Stomach (tissue), 19 donors: ENCODE measurements around the gene ACTL7B. TPM values are rescaled to one million over a fixed set of nuclear protein-coding genes. Genes with fewer than 3 reads are reported as not detected.

Experiments used
- DNase-seq, 2 donors: peaks; one replicate each; pipeline versions ENCODE4 v3.0.0 to v3.0.0-alpha.2; 2013 to 2019
- H3K27ac ChIP-seq, 5 donors: fragments of 200-600 bp in 4 of 5; sonication (generic) in 4 of 5; one replicate each; pipeline ENCODE4 v1.5.1; 2013 to 2019; ENCODE audit warnings: mild to moderate bottlenecking in 1 of 5, moderate library complexity in 1 of 5
- H3K27me3 ChIP-seq, 3 donors: fragments of 200-600 bp; sonication (generic); one replicate each; pipeline ENCODE4 v1.5.1; 2017 to 2019; ENCODE audit warnings: mixed run types in 1 of 3
- H3K36me3 ChIP-seq, 4 donors: fragments of 200-600 bp; sonication (generic); 1 replicate in 3 of 4; 2 replicates in 1 of 4; pipeline ENCODE4 v1.5.1; 2016 to 2019
- H3K4me1 ChIP-seq, 4 donors: fragments of 200-600 bp; sonication (generic); one replicate each; pipeline ENCODE4 v1.5.1; 2016 to 2019
- H3K4me3 ChIP-seq, 4 donors: fragments of 200-600 bp; sonication (generic) in 3 of 4; one replicate each; pipeline ENCODE4 v1.5.1; 2016 to 2019; ENCODE audit warnings: mild to moderate bottlenecking in 1 of 4
- H3K9me3 ChIP-seq, 4 donors: fragments of 200-600 bp; sonication (generic); one replicate each; pipeline ENCODE4 v1.5.1; 2016 to 2019
- EP300 ChIP-seq: sonication (generic); formaldehyde crosslinking; IDR thresholded peaks from one replicate; pipeline ENCODE4 v1.6.1; 2017; ENCODE audit warnings: antibody characterized with exemption
- POLR2A ChIP-seq, 4 donors: fragments of 450-650 bp; IDR thresholded peaks; one replicate each; pipeline ENCODE4 v1.6.1; 2016; ENCODE audit warnings: antibody characterized with exemption in 4 of 4, control low read depth in 2 of 4, mild to moderate bottlenecking in 1 of 4, moderate library complexity in 1 of 4
- POLR2AphosphoS5 ChIP-seq, 3 donors: sonication (generic); formaldehyde crosslinking; IDR thresholded peaks; one replicate each; pipeline ENCODE4 v1.6.1; 2016; ENCODE audit warnings: antibody characterized with exemption in 3 of 3
- WGBS, 5 donors: extraction: QIAGEN DNeasy Blood & Tissue Kit in 3 of 5; methylation state at CpG; one replicate each; pipeline versions ENCODE4 v1.1.5 to v1.1.7; 2013 to 2018; 5-methylcytosine and 5-hydroxymethylcytosine counted together
- intact Hi-C: fragments of 100-400 bp; cut with DNase I; formaldehyde crosslinking; loops from one replicate; pipeline ENCODE4 v1.15.1; 2023; ENCODE audit warnings: low total_unique reads
- long read RNA-seq, 10 donors: transcript quantifications; one replicate each; lab custom pipeline, GENCODE V29; 2026
- polyA plus RNA-seq, 3 donors: library from polyadenylated mRNA; stranded (reverse); fragments of 200-250 nt; gene quantifications; one replicate each; pipeline ENCODE4 v1.2.3, GENCODE V29; 2013
- total RNA-seq, 5 donors: library from RNA; depleted of rRNA; stranded (reverse); fragments of >200 nt; gene quantifications; one replicate each; pipeline versions ENCODE4 v1.1.0 to v1.2.3, GENCODE V29; 2014 to 2016
- TF ChIP-seq, protein P1 (sequence below), 7 experiments: fragments of 450-650 bp in 4 of 7; fragments of 200-600 bp in 3 of 7; sonication (generic) in 3 of 7; IDR thresholded peaks; one replicate each; pipeline ENCODE4 v1.5.1; 2016 to 2019; ENCODE audit warnings: antibody characterized with exemption in 7 of 7, control low read depth in 2 of 7, mild to moderate bottlenecking in 1 of 7
- donor health status: healthy with polysubstance abuse.
- donor health status: Bipolar disorder and iron deficiency.
- donor health status: healthy.

Gene ACTL7B, protein sequence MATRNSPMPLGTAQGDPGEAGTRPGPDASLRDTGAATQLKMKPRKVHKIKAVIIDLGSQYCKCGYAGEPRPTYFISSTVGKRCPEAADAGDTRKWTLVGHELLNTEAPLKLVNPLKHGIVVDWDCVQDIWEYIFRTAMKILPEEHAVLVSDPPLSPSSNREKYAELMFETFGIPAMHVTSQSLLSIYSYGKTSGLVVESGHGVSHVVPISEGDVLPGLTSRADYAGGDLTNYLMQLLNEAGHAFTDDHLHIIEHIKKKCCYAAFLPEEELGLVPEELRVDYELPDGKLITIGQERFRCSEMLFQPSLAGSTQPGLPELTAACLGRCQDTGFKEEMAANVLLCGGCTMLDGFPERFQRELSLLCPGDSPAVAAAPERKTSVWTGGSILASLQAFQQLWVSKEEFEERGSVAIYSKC
- total RNA-seq (not detected), polyA plus RNA-seq (not detected)
- long read RNA-seq, donor 1: 0 reads
- long read RNA-seq, donor 2: 0 reads
- long read RNA-seq, donor 3: 0 reads
- long read RNA-seq, donor 4: 0 reads
- long read RNA-seq, donor 5: 0 reads
- long read RNA-seq, donor 6: 0 reads
- long read RNA-seq, donor 7: 0 reads
- long read RNA-seq, donor 8: 0 reads
- long read RNA-seq, donor 9: 0 reads
- long read RNA-seq, donor 10: 0 reads

DNA sequence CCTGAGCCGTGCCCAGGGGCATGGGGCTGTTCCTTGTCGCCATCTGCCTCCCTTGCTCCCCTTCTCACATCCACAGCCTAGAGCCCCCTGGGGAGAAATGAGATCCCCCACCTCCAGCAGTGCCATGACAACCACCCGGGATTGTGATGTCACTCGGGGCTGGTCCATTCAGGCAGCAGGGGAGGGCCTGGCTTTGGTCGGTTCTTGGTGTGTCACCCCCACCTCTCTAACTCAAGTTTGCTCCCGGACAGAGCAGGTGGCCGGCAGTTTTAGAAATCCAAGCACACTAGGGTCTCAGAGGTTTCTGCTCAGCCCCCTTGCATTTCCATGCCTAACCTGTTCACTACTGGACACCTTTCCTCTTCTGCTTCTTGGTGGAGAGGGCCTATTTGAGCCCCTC is at the start of gene ACTL7B:
Gene ACTL7B (minus strand): TSS at position 99 of the 400 bp plus-strand sequence. CDS start 56 bp downstream, at position 43.
- TF ChIP-seq POLR2A (IDR thresholded peaks at IDR 0.05): no peak
- TF ChIP-seq, protein P1, sequence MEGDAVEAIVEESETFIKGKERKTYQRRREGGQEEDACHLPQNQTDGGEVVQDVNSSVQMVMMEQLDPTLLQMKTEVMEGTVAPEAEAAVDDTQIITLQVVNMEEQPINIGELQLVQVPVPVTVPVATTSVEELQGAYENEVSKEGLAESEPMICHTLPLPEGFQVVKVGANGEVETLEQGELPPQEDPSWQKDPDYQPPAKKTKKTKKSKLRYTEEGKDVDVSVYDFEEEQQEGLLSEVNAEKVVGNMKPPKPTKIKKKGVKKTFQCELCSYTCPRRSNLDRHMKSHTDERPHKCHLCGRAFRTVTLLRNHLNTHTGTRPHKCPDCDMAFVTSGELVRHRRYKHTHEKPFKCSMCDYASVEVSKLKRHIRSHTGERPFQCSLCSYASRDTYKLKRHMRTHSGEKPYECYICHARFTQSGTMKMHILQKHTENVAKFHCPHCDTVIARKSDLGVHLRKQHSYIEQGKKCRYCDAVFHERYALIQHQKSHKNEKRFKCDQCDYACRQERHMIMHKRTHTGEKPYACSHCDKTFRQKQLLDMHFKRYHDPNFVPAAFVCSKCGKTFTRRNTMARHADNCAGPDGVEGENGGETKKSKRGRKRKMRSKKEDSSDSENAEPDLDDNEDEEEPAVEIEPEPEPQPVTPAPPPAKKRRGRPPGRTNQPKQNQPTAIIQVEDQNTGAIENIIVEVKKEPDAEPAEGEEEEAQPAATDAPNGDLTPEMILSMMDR (IDR thresholded peaks at IDR 0.05): no peak
- no peak for TF ChIP-seq POLR2AphosphoS5 (IDR thresholded peaks at IDR 0.05)
- no peak for TF ChIP-seq EP300
- Histone ChIP-seq H3K27ac (no peak within 1 kb of the TSS), H3K4me3 (no peak within 1 kb of the TSS), H3K9me3 (no peaks in the 10 kb centered on the region), H3K27me3 (no peaks in the 10 kb centered on the region), H3K36me3 (no peaks in the 10 kb centered on the region), H3K4me1 (no peaks in the 10 kb centered on the region)
- DNase-seq: no peak
- 77 to 87% (median 83%) methylated on average over 6 to 7 of the region's 7 CpGs for WGBS, 5 donors
- intact Hi-C loops: no loop called here

DNA sequence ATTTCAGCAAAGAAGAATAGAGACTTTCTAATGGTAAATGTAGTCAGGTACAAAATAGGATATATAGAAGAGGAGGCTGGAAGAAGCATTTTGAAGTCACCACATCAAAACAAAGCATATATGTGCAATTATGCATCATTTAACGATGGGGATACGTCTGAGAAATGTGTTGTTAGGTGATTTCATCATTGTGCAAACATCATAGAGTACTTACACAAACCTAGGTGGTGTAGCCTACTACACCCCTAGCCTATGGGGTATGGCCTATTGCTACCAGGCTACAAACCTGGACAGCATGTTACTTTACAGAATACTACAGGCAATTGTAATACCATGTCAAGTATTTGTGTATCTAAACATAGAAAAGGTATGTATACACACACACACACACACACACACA is 49.7 kb upstream of the ACTL7B start:
- intact Hi-C loops: no loop called here
- Histone ChIP-seq H3K36me3 (peaks cover 46 to 100% (median 99%) of the 10 kb centered on the region in 4 donors), H3K4me3 (no peak overlapping the region), H3K9me3 (no peaks in the 10 kb centered on the region), H3K27me3 (no peaks in the 10 kb centered on the region), H3K27ac (no peak overlapping the region), H3K4me1 (no peaks in the 10 kb centered on the region)
- no peak for DNase-seq
- TF ChIP-seq, protein P1 (IDR thresholded peaks at IDR 0.05): no peak
- TF ChIP-seq POLR2AphosphoS5 (IDR thresholded peaks at IDR 0.05) (no peak), POLR2A (IDR thresholded peaks at IDR 0.05) (no peak), EP300 (no peak)
- 42 to 69% (median 59%) methylated on average over 2 of the region's 2 CpGs for WGBS, 5 donors

DNA sequence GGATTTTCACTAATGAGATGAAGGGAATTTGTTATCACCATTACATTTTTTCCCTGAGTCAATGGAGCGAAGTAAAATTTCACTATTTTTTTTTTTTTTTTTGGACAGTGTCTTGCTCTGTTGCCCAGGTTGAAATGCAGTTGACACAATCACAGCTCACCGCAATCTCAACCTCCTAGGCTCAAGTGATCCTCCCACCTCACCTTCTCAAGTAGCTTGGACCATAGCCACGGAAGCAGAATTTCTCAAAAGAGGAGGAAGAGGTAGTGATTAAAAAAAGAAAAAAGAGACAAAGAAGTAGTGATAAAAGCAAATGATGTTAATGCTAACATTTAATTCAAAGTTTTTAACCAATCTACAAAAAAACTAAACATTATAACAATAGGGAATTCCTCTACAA is 48.4 kb upstream of the ACTL7B start:
- intact Hi-C loops: no loop called here
- Histone ChIP-seq H3K27ac (no peak overlapping the region), H3K36me3 (peaks cover 43 to 100% (median 99%) of the 10 kb centered on the region in 4 donors), H3K27me3 (no peaks in the 10 kb centered on the region), H3K4me1 (no peaks in the 10 kb centered on the region), H3K9me3 (no peaks in the 10 kb centered on the region), H3K4me3 (no peak overlapping the region)
- 93 to 100% (median 97%) methylated on average over 3 of the region's 3 CpGs for WGBS, 5 donors
- TF ChIP-seq EP300 (no peak), POLR2A (IDR thresholded peaks at IDR 0.05) (no peak), POLR2AphosphoS5 (IDR thresholded peaks at IDR 0.05) (no peak)
- TF ChIP-seq, protein P1 (IDR thresholded peaks at IDR 0.05): no peak
- DNase-seq: no peak

DNA sequence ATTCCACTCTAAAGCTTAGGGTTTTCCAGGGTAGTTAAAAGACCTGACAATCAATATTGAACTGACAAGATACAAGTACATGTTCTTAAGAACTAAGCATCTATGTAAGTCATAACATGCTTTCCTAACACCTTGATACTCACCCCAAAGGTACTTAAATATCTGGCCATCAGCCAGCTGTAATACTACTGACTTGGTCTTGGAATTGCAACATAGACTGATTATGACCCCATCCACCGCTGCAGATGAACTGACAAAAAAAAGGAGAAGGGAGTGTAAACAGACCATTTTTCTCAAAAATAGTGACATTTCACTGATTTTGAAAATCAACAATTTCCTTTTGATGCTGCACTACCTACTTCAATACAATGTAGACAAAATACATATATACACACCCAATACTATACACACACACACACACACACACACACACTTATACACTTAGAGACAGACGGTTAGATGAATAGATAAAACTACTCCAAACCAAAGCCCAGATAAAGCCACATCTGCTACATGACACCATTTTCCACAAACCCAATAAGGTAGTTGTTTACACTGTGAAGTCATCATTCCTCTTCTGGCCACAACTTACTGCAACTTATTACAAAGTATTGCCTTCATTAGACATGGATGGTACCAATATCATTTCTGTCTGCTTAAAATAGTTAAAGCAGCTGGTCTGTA is 47.8 kb upstream of the ACTL7B start:
- intact Hi-C loops: no loop called here
- 72 to 97% (median 84%) methylated on average over 2 of the region's 2 CpGs for WGBS, 5 donors
- DNase-seq: no peak
- Histone ChIP-seq H3K27ac (no peak overlapping the region), H3K9me3 (no peaks in the 10 kb centered on the region), H3K27me3 (no peaks in the 10 kb centered on the region), H3K4me1 (no peaks in the 10 kb centered on the region), H3K36me3 (peaks cover 37 to 100% (median 99%) of the 10 kb centered on the region in 4 donors), H3K4me3 (no peak overlapping the region)
- TF ChIP-seq POLR2A (IDR thresholded peaks at IDR 0.05) (no peak), POLR2AphosphoS5 (IDR thresholded peaks at IDR 0.05) (no peak), EP300 (no peak)
- TF ChIP-seq, protein P1 (IDR thresholded peaks at IDR 0.05): no peak
